Measurements from ENCODE around the gene VTA1. TPM values are rescaled to one million over a fixed set of nuclear protein-coding genes. Genes with fewer than 3 reads are reported as not detected.

The VTA1 gene
- total RNA-seq, 1 donor from 2014 or later, result 34.0 TPM

DNA sequence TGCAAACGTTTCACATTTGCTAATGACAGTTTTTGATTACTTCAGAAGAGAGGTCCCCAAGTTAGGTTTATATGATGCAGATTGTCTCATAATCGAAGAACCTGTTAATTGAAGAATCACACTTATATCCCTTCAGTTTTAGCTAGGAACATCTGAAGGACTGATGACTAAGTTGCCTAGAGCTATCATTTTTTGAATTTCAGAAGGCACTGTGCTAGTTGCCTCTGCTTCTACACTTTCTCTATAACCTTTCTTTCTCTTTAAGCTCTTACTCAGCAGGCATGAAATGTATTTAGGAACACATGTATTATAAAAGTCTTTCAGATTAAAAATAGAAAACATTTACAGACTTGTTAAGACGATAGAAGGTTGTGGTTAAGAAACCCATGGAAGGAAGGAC is 28.7 kb upstream of the VTA1 start:
- DNase-seq, result no peak
- Mint-ChIP-seq H3K9me3 (ENCODE audit: unreplicated experiment) (no peaks in the 10 kb centered on the region), H3K36me3 (ENCODE audit: unreplicated experiment) (no peaks in the 10 kb centered on the region), H3K27me3 (ENCODE audit: unreplicated experiment) (no peaks in the 10 kb centered on the region), H3K4me3 (ENCODE audit: unreplicated experiment) (no peak overlapping the region), H3K27ac (ENCODE audit: unreplicated experiment) (no peak overlapping the region), H3K4me1 (ENCODE audit: low read depth, unreplicated experiment) (no peaks in the 10 kb centered on the region)
- TF ChIP-seq, protein P1, sequence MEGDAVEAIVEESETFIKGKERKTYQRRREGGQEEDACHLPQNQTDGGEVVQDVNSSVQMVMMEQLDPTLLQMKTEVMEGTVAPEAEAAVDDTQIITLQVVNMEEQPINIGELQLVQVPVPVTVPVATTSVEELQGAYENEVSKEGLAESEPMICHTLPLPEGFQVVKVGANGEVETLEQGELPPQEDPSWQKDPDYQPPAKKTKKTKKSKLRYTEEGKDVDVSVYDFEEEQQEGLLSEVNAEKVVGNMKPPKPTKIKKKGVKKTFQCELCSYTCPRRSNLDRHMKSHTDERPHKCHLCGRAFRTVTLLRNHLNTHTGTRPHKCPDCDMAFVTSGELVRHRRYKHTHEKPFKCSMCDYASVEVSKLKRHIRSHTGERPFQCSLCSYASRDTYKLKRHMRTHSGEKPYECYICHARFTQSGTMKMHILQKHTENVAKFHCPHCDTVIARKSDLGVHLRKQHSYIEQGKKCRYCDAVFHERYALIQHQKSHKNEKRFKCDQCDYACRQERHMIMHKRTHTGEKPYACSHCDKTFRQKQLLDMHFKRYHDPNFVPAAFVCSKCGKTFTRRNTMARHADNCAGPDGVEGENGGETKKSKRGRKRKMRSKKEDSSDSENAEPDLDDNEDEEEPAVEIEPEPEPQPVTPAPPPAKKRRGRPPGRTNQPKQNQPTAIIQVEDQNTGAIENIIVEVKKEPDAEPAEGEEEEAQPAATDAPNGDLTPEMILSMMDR (IDR thresholded peaks at IDR 0.05; ENCODE audit: partially characterized antibody, unreplicated experiment), result no peak

DNA sequence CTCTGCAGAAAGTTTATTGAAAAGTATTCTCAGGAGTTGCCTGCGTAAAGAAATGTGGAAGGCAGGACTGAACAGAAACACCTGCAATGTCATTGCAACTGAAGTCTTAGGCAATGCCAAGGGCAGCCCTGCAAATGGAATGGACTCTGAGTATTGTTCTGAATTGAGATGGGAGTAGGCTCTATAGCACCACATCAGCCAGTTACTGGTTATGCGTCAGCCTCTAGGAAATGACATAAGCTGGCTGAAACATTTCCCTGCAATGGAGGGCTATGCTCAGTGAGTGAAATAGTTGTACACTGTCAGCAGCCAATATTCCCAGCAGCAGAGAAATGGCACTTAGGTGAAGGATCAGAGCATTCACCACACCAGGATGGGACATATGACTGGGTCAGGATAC is 28.1 kb upstream of the VTA1 start:
- Mint-ChIP-seq H3K9me3 (ENCODE audit: unreplicated experiment) (no peaks in the 10 kb centered on the region), H3K27ac (ENCODE audit: unreplicated experiment) (no peak overlapping the region), H3K4me1 (ENCODE audit: low read depth, unreplicated experiment) (no peaks in the 10 kb centered on the region), H3K4me3 (ENCODE audit: unreplicated experiment) (no peak overlapping the region), H3K27me3 (ENCODE audit: unreplicated experiment) (no peaks in the 10 kb centered on the region), H3K36me3 (ENCODE audit: unreplicated experiment) (no peaks in the 10 kb centered on the region)
- TF ChIP-seq, protein P1 (IDR thresholded peaks at IDR 0.05; ENCODE audit: partially characterized antibody, unreplicated experiment), result no peak
- no peak for DNase-seq

DNA sequence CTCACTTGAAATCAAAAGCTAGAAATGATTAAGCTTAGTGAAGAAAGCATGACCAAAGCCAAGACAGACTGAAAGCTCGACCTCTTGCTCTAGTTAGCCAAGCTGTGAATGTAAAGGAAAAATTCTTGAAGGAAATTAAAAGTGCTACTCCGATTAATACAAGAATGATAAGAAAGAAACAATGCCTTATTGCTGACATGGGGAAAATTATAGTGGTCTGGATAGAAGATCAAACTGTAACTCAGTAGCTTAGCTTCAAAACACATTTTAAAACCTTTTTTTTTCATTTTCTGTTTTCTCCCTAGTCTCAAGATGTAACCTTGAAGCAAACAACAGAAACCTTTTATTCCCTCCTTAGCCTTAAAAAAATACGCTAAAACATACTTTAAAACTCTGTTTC is 25.7 kb upstream of the VTA1 start:
- DNase-seq, result no peak
- TF ChIP-seq, protein P1 (IDR thresholded peaks at IDR 0.05; ENCODE audit: partially characterized antibody, unreplicated experiment), result no peak
- Mint-ChIP-seq H3K4me1 (ENCODE audit: low read depth, unreplicated experiment) (no peaks in the 10 kb centered on the region), H3K27ac (ENCODE audit: unreplicated experiment) (no peak overlapping the region), H3K27me3 (ENCODE audit: unreplicated experiment) (no peaks in the 10 kb centered on the region), H3K9me3 (ENCODE audit: unreplicated experiment) (no peaks in the 10 kb centered on the region), H3K4me3 (ENCODE audit: unreplicated experiment) (no peak overlapping the region), H3K36me3 (ENCODE audit: unreplicated experiment) (no peaks in the 10 kb centered on the region)

DNA sequence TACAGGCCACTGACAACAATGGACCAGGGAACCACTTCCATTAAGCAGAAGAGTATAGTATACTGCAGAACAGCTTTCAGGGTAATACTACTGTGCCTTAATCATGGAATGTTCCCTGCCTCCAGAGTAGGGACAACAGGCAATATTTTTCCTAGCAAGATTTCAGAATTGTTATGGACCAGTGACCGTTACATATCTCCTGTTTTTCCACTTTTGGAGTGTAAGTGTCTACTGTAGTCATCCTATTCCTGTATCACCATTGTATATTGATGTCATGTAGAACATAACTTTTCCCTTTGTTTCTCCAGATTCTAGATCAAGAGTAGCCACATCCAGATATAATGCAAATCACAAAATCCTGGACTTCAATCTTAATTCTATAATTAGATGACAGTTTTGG is 16.2 kb upstream of the VTA1 start:
- Mint-ChIP-seq H3K9me3 (ENCODE audit: unreplicated experiment) (no peaks in the 10 kb centered on the region), H3K4me1 (ENCODE audit: low read depth, unreplicated experiment) (peaks cover 1% of the 10 kb centered on the region), H3K27ac (ENCODE audit: unreplicated experiment) (no peak overlapping the region), H3K27me3 (ENCODE audit: unreplicated experiment) (no peaks in the 10 kb centered on the region), H3K4me3 (ENCODE audit: unreplicated experiment) (no peak overlapping the region), H3K36me3 (ENCODE audit: unreplicated experiment) (no peaks in the 10 kb centered on the region)
- TF ChIP-seq, protein P1 (IDR thresholded peaks at IDR 0.05; ENCODE audit: partially characterized antibody, unreplicated experiment), result no peak
- no peak for DNase-seq

DNA sequence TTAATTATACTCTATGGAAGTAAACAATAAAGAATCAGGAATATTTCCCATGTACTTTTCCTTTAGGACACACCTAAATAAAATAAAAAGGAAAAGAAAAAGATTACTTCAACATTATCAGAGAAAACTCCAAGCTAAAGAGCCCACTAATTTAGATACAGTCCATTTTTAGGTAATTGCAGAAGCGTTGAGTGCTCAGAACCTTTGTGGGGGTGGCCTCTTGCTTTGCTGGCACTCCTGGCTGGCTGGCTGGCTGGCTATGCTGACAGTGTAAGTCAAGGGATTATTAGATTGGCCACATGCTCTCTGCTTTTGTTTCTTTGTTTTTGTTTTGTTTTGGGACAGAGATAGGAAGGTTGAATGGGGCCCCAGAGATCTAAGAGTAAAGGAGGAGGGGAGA is 14.4 kb upstream of the VTA1 start, which contains the start of gene GJE1:
Gene GJE1 (plus strand): TSS at position 301 of the 400 bp plus-strand sequence. CDS start 234 bp downstream, outside the sequence.
- Mint-ChIP-seq H3K27me3 (ENCODE audit: unreplicated experiment) (no peaks in the 10 kb centered on the region), H3K27ac (ENCODE audit: unreplicated experiment) (no peak within 1 kb of the TSS), H3K9me3 (ENCODE audit: unreplicated experiment) (no peaks in the 10 kb centered on the region), H3K4me3 (ENCODE audit: unreplicated experiment) (no peak within 1 kb of the TSS), H3K36me3 (ENCODE audit: unreplicated experiment) (no peaks in the 10 kb centered on the region), H3K4me1 (ENCODE audit: low read depth, unreplicated experiment) (peaks cover 1% of the 10 kb centered on the region)
- DNase-seq, result peak; percentile 17
- TF ChIP-seq, protein P1 (IDR thresholded peaks at IDR 0.05; ENCODE audit: partially characterized antibody, unreplicated experiment), result no peak

Measured in glutamatergic neuron (in vitro differentiated cells).